Suprapubic skin (tissue), 4 donors: ENCODE results near the gene SYT6. TPM values are rescaled to one million over a fixed set of nuclear protein-coding genes. Genes with fewer than 3 reads are reported as not detected.

Experiments
- DNase-seq, 2 donors: peaks; one replicate each; pipeline ENCODE4 v3.0.0-alpha.2; 2019; ENCODE audit warnings: low spot score in 2 of 2
- H3K27ac ChIP-seq: fragments of 200-600 bp; sonication (generic); one replicate; pipeline ENCODE4 v1.5.1; 2019
- H3K27me3 ChIP-seq: fragments of 200-600 bp; sonication (generic); one replicate; pipeline ENCODE4 v1.5.1; 2019
- H3K36me3 ChIP-seq: fragments of 200-600 bp; sonication (generic); one replicate; pipeline ENCODE4 v1.5.1; 2019
- H3K4me1 ChIP-seq: fragments of 200-600 bp; sonication (generic); one replicate; pipeline ENCODE4 v1.5.1; 2019
- H3K4me3 ChIP-seq: fragments of 200-600 bp; sonication (generic); one replicate; pipeline ENCODE4 v1.5.1; 2019; ENCODE audit warnings: mild to moderate bottlenecking
- H3K9me3 ChIP-seq: fragments of 200-600 bp; sonication (generic); one replicate; pipeline ENCODE4 v1.5.1; 2019
- CTCF ChIP-seq, 2 donors: fragments of 200-600 bp in 1 of 2; fragments of 450-650 bp in 1 of 2; sonication (generic) in 1 of 2; IDR thresholded peaks; one replicate each; pipeline ENCODE4 v1.5.1; 2016 to 2019; ENCODE audit warnings: antibody characterized with exemption in 2 of 2, mild to moderate bottlenecking in 1 of 2, moderate library complexity in 1 of 2
- EP300 ChIP-seq: sonication (generic); formaldehyde crosslinking; IDR thresholded peaks from one replicate; pipeline ENCODE4 v1.6.1; 2017; ENCODE audit warnings: antibody characterized with exemption
- POLR2A ChIP-seq, 2 donors: fragments of 450-650 bp; IDR thresholded peaks; one replicate each; pipeline ENCODE4 v1.6.1; 2017; ENCODE audit warnings: antibody characterized with exemption in 2 of 2, mild to moderate bottlenecking in 2 of 2, moderate library complexity in 2 of 2
- POLR2AphosphoS5 ChIP-seq, 3 donors: sonication (generic); formaldehyde crosslinking; IDR thresholded peaks; one replicate each; pipeline ENCODE4 v1.6.1; 2017; ENCODE audit warnings: antibody characterized with exemption in 3 of 3
- WGBS: methylation state at CpG from one replicate; pipeline ENCODE4 v1.1.5; 2018; 5-methylcytosine and 5-hydroxymethylcytosine counted together
- total RNA-seq, 4 donors: library from RNA; depleted of rRNA; stranded (reverse); fragments of >200 nt; gene quantifications; one replicate each; pipeline ENCODE4 v1.1.0, GENCODE V29; 2016

SYT6 gene
- total RNA-seq, 4 donors from 2014 or later: 0.23 TPM; not detected in 3

DNA sequence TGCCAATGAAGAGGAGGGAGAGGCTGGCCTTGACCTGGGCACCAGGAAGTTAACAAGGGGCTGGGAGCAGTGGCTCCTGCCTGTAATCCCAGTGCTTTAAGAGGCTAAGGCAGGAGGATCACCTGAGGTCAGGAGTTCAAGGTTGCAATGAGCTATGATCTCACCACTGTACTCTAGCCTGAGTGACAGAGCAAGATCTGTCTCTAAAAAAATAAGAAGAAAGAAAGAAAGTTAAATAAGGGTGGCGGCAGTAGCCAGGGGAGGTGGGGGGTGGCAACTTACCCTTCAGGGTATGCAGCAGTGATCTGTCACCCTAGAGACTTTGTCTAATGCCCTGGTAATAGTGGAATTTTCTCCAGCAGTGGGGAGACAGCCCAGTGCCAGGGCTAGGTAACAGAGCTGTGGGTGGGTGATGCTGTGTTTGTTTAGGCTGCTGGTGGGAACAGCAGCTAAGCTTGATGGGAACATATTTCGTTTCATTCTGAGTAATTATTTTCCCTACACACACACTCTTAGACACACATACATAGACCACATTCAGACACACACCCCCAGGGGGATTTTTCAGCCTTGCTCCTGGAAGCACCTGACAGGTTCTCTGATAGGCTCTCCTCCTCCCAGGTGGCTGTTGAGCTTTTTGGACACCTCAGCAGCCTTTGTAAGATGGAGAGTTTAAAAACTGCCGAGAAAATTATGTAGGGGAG is 11.3 kb upstream of the SYT6 start:
- Histone ChIP-seq H3K27me3 (peaks cover 18% of the 10 kb centered on the region), H3K9me3 (no peaks in the 10 kb centered on the region), H3K36me3 (no peaks in the 10 kb centered on the region), H3K4me1 (no peaks in the 10 kb centered on the region), H3K27ac (no peak overlapping the region), H3K4me3 (no peak overlapping the region)
- DNase-seq: no peak
- 77% methylated on average over 3 of the region's 3 CpGs for WGBS
- TF ChIP-seq POLR2A (IDR thresholded peaks at IDR 0.05) (no peak), EP300 (no peak), CTCF (IDR thresholded peaks at IDR 0.05) (no peak), POLR2AphosphoS5 (IDR thresholded peaks at IDR 0.05) (no peak)

DNA sequence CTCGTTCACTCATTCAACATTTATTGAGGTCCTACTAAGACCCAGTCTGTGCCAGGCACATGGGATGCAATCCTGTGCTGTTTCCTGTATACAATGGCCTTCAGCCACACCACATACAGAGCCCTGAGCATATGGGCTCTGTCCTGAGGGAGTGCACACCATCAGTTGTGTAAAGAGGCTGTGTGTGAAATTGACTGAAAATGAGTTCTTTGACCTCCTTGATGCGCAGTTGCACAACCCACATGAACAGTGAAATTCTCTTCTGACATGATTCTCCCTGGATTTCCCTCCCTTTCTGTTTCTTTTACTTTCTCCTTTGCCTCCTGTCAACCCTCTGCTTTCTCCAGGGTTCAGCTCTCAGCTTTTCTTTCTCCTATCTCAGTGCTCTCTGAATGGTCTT is 6.3 kb upstream of the SYT6 start:
- DNase-seq: no peak
- WGBS: 80% methylated on average over 2 of the region's 2 CpGs
- no peaks in the 10 kb centered on the region for H3K4me1 ChIP-seq
- H3K27me3 ChIP-seq: peaks cover 46% of the 10 kb centered on the region
- no peaks in the 10 kb centered on the region for H3K9me3 ChIP-seq
- H3K36me3 ChIP-seq: no peaks in the 10 kb centered on the region
- no peak overlapping the region for H3K27ac ChIP-seq
- no peak for TF ChIP-seq POLR2A (IDR thresholded peaks at IDR 0.05)
- TF ChIP-seq EP300: no peak
- TF ChIP-seq CTCF (IDR thresholded peaks at IDR 0.05): no peak
- H3K4me3 ChIP-seq: no peak overlapping the region

DNA sequence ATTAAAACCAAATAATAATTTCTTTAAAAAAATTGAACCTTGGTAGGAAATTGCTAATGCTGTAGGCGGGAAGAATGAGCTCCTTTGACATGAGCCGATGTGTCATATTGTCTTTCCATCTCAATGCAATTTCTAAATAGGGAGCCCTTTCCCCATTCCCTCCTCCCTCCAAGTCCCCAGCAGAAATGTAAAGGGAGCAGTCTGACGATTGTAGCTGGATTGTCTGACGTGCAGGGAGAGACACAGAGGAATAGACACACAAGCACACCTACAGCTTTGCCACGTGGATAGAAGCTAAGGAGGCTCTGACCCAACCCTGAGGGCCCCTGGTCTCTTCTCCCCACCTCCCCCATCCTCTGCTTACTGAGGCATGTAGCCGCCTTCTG is 3.6 kb upstream of the SYT6 start:
- H3K27me3 ChIP-seq: peaks cover 73% of the 10 kb centered on the region

DNA sequence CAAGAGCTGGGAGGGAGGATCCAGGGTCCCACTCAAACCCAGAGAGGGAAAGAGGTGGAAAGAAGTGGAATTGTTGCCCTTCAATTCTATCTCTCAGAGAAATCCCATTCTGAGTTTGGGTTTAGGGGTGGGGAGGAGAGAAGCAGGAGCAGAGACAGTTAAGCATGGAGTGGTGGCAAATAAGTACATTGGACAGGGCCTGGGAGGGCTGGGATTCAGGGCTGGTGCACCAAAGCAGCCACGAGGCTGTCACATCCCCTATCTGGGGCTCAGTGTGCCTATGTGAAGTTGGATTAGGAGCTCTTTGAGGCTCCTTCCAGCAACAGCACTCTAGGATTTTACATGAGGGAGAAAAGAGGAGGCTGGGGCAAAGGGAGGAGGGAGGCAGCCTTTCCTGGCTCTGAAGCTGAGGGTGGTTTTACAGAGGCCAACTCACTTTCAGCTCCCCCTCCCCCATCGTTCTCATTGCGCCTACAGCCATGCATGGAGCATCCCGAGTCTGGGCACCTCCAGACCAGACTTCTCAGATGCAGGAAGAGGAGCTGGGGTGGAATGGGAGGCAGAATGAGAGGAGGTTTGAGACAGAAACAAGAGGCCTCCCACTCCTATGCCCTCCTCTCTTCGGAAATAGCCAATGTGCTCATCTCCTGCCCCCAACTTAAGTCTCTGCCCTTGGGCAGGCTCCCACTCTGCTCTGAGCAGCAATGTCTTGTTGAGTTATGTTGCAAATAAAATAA is 3.0 kb upstream of the SYT6 start:
- Histone ChIP-seq H3K27me3 (peaks cover 79% of the 10 kb centered on the region), H3K27ac (no peak overlapping the region), H3K4me1 (peaks cover 26% of the 10 kb centered on the region), H3K4me3 (no peak overlapping the region), H3K9me3 (no peaks in the 10 kb centered on the region), H3K36me3 (no peaks in the 10 kb centered on the region)
- TF ChIP-seq CTCF (IDR thresholded peaks at IDR 0.05): no peak
- no peak for TF ChIP-seq EP300
- no peak for TF ChIP-seq POLR2A (IDR thresholded peaks at IDR 0.05)
- TF ChIP-seq POLR2AphosphoS5 (IDR thresholded peaks at IDR 0.05): no peak
- no peak for DNase-seq
- 30% methylated on average over 5 of the region's 5 CpGs for WGBS

More for the DNA sequence above, 3.6 kb upstream of the SYT6 start:
- no peak for TF ChIP-seq POLR2AphosphoS5 (IDR thresholded peaks at IDR 0.05)
- TF ChIP-seq EP300: no peak
- no peak for TF ChIP-seq POLR2A (IDR thresholded peaks at IDR 0.05)
- no peak for TF ChIP-seq CTCF (IDR thresholded peaks at IDR 0.05)
- Histone ChIP-seq H3K36me3 (no peaks in the 10 kb centered on the region), H3K27ac (no peak overlapping the region), H3K9me3 (no peaks in the 10 kb centered on the region), H3K4me3 (no peak overlapping the region), H3K4me1 (peaks cover 21% of the 10 kb centered on the region)
- no peak for DNase-seq
- WGBS: 51% methylated on average over 6 of the region's 6 CpGs

- Histone ChIP-seq H3K36me3 (no peaks in the 10 kb centered on the region), H3K4me3 (no peak overlapping the region), H3K9me3 (no peaks in the 10 kb centered on the region), H3K27me3 (peaks cover 85% of the 10 kb centered on the region), H3K4me1 (peaks cover 26% of the 10 kb centered on the region), H3K27ac (no peak overlapping the region)
- no peak for DNase-seq
- WGBS: 68% methylated on average over 8 of the region's 8 CpGs
- TF ChIP-seq EP300 (no peak), POLR2AphosphoS5 (IDR thresholded peaks at IDR 0.05) (no peak), CTCF (IDR thresholded peaks at IDR 0.05) (no peak), POLR2A (IDR thresholded peaks at IDR 0.05) (no peak)
These were observed 2.0 kb upstream of the SYT6 start for GRCh38 chr1:114155706-114156105.
